ENCODE data around the gene SAMD8.
"Not testable (repeated sequence)": the region's sequence is repeated elsewhere in the genome, so short reads cannot be mapped to it uniquely, and the experiment has no call there.

Gene SAMD8

GRCh38 chr10:75108684-75109458, 2.6 kb upstream of the SAMD8 start:
- peak; percentile 20 for DNase-seq

DNA sequence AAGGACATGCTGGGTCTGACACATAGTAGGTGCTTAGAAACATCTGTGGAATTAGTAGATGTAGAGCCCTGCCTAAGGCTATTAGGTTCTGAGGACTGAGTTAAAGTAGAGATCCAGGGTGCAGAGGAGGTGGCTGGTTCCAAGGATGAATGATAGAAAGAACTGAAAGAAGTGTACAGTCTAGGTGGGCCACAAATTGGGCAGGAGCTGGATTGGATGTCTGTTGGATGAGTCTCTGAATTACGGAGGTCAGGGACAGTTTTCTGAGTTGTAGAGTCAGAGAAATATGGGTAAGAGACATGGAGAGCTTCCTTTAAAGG, 2.0 kb upstream of the SAMD8 start:
- no peak for DNase-seq

GRCh38 chr10:75110006-75110632, 1.3 kb upstream of the SAMD8 start:
- no peak for DNase-seq

- DNase-seq = peak; percentile 47
Observed at GRCh38 chr10:75111907-75112679, 637 bp downstream of the SAMD8 start.

- no peak for DNase-seq
Observed at GRCh38 chr10:75115137-75115536, 3.7 kb downstream of the SAMD8 start.

GRCh38 chr10:75116941-75117775, 5.7 kb downstream of the SAMD8 start:
- not testable (repeated sequence) for DNase-seq

DNA sequence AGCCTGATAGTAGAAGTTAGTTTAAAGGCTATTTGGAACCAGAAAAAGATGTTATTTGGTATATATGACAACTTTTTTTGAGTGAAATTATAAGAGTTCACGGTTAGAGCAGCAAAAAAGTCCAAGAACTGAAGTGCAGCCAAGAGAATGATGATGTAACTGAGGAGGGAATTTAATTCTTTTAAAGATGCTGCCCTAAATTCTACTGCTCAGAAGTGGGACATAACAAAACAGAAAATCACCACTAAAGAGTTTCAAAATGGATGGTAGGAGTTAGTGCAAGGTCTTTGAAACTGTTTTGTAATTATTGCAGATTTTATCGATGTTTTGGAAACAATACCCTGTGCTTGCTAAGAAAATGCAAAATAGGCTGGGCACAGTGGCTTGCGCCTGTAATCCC, 6.5 kb downstream of the SAMD8 start:
- DNase-seq = no peak

DNA sequence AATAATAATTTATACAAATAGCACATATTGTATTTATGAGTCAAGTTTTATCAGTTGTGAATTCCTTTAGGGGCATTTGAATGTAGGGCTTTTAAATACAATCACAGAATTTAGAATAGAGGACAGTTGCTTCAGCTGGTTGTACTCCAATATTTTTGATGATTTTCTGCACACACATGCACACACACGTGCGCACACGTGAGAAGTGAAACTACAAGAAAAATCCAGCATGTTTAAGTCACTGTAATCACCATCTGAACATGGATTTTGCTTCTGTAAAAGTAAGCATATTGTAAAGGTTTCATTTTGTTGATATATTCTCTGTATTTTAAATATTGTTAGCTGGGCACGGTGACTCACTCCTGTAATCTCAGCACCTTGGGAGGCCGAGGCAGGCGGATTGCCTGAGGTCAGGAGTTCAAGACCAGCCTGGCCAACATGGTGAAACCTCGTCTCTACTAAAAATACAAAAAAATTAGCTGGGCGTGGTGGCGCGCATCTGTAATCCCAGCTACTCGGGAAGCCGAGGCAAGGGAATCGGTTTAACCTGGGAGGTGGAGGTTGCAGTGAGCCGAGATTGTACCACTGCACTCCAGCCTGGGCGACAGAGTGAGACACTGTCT, 8.1 kb downstream of the SAMD8 start:
- DNase-seq = not testable (repeated sequence)

DNA sequence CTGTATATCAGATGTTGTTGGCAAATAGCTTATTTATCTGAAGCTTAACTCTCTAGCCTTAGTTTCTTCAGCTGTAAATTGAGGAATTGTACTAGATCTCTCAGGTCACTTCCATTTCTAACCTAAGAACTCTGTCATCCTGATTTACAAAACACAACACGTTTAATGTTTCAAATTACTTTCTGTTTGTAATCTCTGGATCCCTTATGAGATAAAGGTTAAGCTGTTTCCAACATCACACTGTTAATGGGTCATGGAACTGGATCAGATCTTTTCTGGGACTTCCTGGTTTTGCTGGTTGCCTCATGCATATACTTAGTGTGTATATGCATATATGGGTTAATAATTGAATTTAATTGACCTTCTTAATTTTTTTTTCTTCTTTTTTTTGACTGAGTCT, 9.9 kb downstream of the SAMD8 start:
- DNase-seq = no peak

DNA sequence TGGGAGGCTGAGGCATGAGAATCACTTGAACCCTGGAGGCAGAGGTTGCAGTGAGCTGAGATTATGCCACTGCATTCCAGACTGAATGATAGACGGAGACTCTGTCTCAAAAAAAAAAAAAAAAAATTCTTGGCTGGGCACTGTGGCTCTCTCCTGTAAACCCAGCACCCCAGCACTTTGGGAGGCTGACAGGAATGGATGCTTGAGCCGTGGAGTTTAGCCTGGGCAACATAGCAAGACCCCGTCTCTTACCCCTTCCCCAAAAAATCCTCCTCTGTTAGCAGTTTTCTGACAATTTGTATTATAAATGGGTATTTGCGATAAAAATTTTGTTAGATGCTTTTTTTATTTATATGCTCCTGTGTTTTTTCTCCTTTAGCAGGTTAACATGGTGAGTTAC, 11.0 kb downstream of the SAMD8 start:
- DNase-seq = no peak

DNA sequence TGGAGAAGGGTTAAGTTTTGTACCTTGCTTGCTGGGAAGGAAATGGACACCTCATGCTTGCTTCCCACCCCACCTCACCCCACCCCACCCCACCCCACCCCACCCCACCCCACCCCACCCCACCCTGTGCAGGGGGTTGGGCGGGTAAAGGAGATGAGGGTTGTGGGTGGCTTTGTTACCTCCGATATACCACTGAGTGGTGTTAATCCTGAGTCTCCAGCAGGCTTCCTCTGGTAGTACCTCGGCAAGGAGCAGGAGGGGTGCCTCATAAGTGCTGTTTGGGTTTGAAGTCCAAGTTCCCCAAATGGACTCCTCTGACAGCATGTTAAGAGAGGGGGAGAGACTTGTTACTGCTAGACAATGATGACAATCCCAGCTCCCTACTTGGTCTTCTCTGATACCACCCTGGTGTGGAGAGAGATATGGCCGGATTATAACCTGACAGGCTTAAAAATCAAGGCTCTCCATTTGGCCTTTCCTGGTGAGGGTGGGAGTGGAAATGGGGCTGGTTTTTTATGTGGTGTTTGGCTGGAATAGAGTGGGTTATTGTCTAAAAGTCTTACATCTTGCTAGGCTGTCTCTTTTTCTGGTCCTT, 11.7 kb downstream of the SAMD8 start:
- no peak for DNase-seq

DNA sequence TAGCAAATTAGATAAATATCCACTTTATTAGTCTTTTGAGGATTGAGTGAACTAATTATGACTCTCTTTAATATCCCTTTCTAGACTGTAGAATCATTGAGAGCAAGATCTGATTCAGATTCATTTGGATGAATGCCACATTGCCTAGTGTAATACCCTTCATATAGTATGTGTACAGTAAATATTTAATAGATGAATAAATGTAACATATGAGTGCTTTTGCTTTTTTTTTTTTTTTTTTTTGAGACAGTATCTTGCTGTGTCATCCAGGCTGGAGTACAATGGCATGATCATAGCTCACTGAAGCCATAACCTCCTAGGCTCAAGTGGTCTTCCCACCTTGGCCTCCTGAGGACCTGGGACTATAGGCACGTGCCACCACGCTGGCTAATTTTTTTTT, 14.8 kb downstream of the SAMD8 start:
- DNase-seq = no peak

DNA sequence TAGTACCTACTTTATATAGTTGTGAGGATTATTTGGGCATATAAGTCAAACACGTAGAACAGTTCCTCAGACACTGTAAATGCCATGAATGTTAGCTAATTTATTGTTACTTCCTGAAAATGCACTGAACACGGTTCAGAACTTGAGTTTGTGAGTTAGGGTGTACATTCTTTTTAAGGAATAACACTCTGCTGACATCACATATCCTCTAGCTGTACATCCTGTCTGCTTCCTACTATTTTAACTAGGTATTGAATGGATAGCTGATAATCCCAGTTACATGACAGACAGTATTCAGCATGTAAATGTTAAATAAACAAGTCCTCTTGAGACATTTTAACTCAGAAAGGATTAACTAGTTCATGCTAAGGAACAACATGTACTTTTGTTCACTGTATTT, 16.0 kb downstream of the SAMD8 start:
- DNase-seq = no peak

DNA sequence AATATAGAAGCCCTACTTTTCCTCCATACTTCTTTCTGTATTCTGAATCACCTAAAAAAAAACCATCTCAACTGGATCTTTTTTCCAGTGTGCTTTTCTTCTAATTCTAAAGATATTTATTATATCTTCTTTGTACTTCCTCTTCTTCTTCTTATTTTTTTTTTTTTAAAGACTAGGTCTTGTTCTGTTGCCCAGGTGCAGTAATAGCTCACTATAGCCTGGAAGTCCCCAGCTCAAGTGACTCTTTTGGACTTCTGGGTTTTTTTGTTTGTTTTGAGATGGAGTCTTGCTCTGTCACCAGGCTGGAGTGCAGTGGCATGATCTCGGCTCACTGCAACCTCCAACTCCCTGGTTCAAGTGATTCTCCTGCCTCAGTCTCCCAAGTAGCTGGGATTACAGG, 17.5 kb downstream of the SAMD8 start:
- DNase-seq = not testable (repeated sequence)

- DNase-seq = no peak
Observed at GRCh38 chr10:75129537-75129936, 18.1 kb downstream of the SAMD8 start.

DNA sequence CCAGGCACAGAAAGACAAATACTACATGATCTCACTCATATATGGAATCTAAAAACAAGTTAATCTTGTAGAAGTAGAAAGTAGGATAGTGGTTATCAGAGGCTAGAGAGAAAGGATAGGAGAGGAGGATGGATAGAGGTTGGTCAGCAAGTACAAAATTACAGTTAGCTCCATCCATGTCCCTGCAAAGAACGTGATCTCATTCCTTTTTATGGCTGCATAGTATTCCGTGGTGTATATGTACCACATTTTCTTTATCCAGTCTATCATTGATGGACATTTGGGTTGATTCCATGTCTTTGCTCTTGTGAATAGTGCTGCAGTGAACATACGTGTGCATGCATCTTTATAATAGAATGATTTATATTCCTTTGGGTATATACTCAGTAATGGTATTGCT, 22.2 kb downstream of the SAMD8 start:
- not testable (repeated sequence) for DNase-seq

DNA sequence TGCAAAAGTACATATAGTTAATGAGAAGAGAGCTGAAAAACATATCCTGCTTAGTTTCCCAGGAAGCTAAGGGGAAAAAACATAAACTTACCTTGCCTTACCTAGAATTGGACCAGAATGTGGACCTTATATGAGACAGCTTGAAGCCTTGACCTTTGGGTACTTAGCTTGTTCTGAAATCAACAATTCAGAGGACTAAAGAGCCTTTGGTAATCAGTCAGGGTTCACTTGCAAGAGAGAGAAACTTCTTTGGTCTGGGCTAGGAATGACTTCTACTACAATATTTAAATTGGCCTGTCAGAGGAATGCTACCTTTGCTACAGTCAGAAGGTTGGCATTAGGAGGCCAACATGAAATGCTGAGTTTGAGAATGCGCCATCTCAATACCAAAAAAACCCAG, 24.9 kb downstream of the SAMD8 start:
- DNase-seq = peak; percentile 13

GRCh38 chr10:75137533-75138438, 26.3 kb downstream of the SAMD8 start:
- peak; percentile 41 for DNase-seq

DNA sequence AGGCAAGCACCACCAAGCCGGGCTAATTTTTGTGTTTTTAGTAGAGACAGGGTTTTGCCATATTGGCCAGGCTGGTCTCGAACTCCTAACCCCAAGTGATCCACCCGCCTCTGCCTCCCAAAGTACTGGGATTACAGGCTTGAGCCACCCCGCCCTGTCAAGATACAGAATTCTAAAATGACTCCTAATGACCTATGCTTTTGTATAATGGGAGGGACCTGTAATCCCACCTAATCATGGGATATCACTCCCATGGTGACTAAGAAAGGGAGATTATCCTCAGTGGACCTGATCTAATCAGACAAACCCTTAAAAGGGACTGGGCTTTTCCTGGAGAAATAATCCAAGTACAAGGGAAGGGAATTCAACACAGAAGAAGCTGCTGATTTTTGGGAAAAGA, 28.8 kb downstream of the SAMD8 start:
- no peak for DNase-seq

GRCh38 chr10:75143353-75143752, 31.9 kb downstream of the SAMD8 start:
- no peak for DNase-seq

DNA sequence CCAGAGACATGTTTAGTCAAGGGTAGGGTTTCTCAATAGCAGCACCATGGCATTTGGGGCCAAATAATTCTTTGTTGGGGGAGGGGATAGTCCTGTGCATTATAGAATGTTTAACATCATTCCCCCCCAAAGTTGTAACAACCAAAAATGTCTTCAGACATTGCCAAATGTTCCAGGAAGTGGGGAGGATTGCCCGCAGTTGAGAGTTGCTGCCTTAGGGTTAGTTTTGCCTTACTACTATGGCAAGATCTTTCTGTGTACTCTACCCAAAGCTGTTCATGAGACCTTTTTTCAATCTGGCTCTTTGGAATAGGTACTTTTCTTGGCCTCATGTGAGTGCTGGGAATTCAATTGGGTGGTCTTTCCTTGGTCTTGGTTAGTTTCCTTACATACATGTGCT, 34.1 kb downstream of the SAMD8 start:
- no peak for DNase-seq
